GM18526 (cell line): ENCODE results near the gene FGFRL1.

ENCODE experiments used
- POLR2A ChIP-seq: IDR thresholded peaks from 3 replicates; pipeline ENCODE4 v1.6.1; 2011; ENCODE audit not compliant: insufficient read length; ENCODE audit errors: extremely low read depth

The FGFRL1 gene

GRCh38 chr4:970854-971520, 40.4 kb upstream of the FGFRL1 start:
- TF ChIP-seq POLR2A, result no peak

GRCh38 chr4:971666-972500, 39.5 kb upstream of the FGFRL1 start:
- TF ChIP-seq POLR2A, result no peak

GRCh38 chr4:972651-973424, 38.6 kb upstream of the FGFRL1 start:
- TF ChIP-seq POLR2A, result no peak

- peak; percentile 43 for TF ChIP-seq POLR2A
Measured at GRCh38 chr4:973431-974397, 37.7 kb upstream of the FGFRL1 start, which contains the start of gene DGKQ. Gene DGKQ (minus strand): TSS chr4:973569. CDS start chr4:973482, 87 bp downstream.

- TF ChIP-seq POLR2A, result no peak
Measured at GRCh38 chr4:974668-975067, 36.8 kb upstream of the FGFRL1 start.

GRCh38 chr4:978957-979701, 32.3 kb upstream of the FGFRL1 start:
- no peak for TF ChIP-seq POLR2A

- TF ChIP-seq POLR2A, result no peak
Measured at GRCh38 chr4:982291-982690, 29.1 kb upstream of the FGFRL1 start.

- TF ChIP-seq POLR2A, result no peak
Measured at GRCh38 chr4:982814-983213, 28.6 kb upstream of the FGFRL1 start.

GRCh38 chr4:984336-985054, 26.9 kb upstream of the FGFRL1 start:
- TF ChIP-seq POLR2A, result no peak

- no peak for TF ChIP-seq POLR2A
Measured at GRCh38 chr4:985123-985830, 26.1 kb upstream of the FGFRL1 start.

- TF ChIP-seq POLR2A, result no peak
Measured at GRCh38 chr4:986428-986878, 25.0 kb upstream of the FGFRL1 start.

GRCh38 chr4:986879-987623, 24.4 kb upstream of the FGFRL1 start, which contains the start of gene IDUA:
Gene IDUA (plus strand): TSS chr4:987044. CDS start chr4:987085, 41 bp downstream.
- TF ChIP-seq POLR2A, result peak; percentile 43
